Aorta (tissue), 5 donors: Measurements from ENCODE around the gene THTPA. TPM values are rescaled to one million over a fixed set of nuclear protein-coding genes. Genes with fewer than 3 reads are reported as not detected.
"Not testable (repeated sequence)": the region's sequence is repeated elsewhere in the genome, so short reads cannot be mapped to it uniquely, and the experiment has no call there.

Source experiments
- ATAC-seq: fragments of 200-7000 bp; cut with Tn5 transposase; one replicate; pipeline ENCODE4 v1.9.1; 2022; ENCODE audit warnings: moderate library complexity; ENCODE audit not compliant: low FRiP score
- DNase-seq, 2 donors: peaks; one replicate each; pipeline ENCODE4 v3.0.0-alpha.2; 2020
- H3K27ac ChIP-seq, 2 donors: one replicate each; pipeline ENCODE4 v1.5.1; 2013; ENCODE audit warnings: low read length in 2 of 2, mild to moderate bottlenecking in 2 of 2, moderate library complexity in 2 of 2, control low read depth in 1 of 2, inconsistent platforms in 1 of 2, low read depth in 1 of 2
- H3K27me3 ChIP-seq, 2 donors: one replicate each; pipeline ENCODE4 v1.6.1; 2013; ENCODE audit warnings: control low read depth in 1 of 2, low read length in 1 of 2, mild to moderate bottlenecking in 1 of 2, moderate library complexity in 1 of 2; ENCODE audit not compliant: insufficient read depth in 2 of 2, control insufficient read depth in 1 of 2
- H3K36me3 ChIP-seq, 2 donors: one replicate each; pipeline ENCODE4 v1.6.1; 2013; ENCODE audit warnings: control low read depth in 1 of 2, low read length in 1 of 2, mild to moderate bottlenecking in 1 of 2; ENCODE audit not compliant: insufficient read depth in 2 of 2, control insufficient read depth in 1 of 2
- H3K4me1 ChIP-seq, 2 donors: one replicate each; pipeline ENCODE4 v1.6.1; 2013; ENCODE audit warnings: low read length in 2 of 2, control low read depth in 1 of 2, mild to moderate bottlenecking in 1 of 2, moderate library complexity in 1 of 2; ENCODE audit not compliant: insufficient read depth in 2 of 2, control insufficient read depth in 1 of 2
- H3K4me3 ChIP-seq, 2 donors: one replicate each; pipeline ENCODE4 v1.5.1; 2013; ENCODE audit warnings: low read length in 2 of 2, control low read depth in 1 of 2, mild to moderate bottlenecking in 1 of 2
- H3K9me3 ChIP-seq: one replicate; pipeline ENCODE4 v1.6.1; 2013; ENCODE audit warnings: mild to moderate bottlenecking, low read length; ENCODE audit not compliant: control insufficient read depth
- WGBS, 2 donors: extraction: QIAGEN DNeasy Blood & Tissue Kit; methylation state at CpG; one replicate each; pipeline ENCODE4 v1.1.7; 2013; 5-methylcytosine and 5-hydroxymethylcytosine counted together
- intact Hi-C, 2 donors: fragments of 100-400 bp; cut with DNase I; formaldehyde crosslinking; loops; one replicate each; pipeline versions ENCODE4 v1.14.2 to v1.15.0; 2022
- polyA plus RNA-seq, 2 donors: library from polyadenylated mRNA; stranded (reverse); fragments of 200-250 nt; gene quantifications; one replicate each; pipeline ENCODE4 v1.2.3, GENCODE V29; 2013
- total RNA-seq, 2 donors: library from RNA; stranded (reverse); fragmentation: NEBNext Ultra II Directional; extraction: Animal tissue kit (Norgen Biotek cat#: 25700); gene quantifications; one replicate each; pipeline ENCODE4 v1.2.1, GENCODE V29; 2021
- donor health status: healthy with polysubstance abuse.
- donor health status: Bipolar disorder and iron deficiency.
- donor health status: DM: no; HTN: no; CAD: no.
- donor health status: DM: no; HTN: no; CAD: no.
- donor health status: DM: yes; HTN: yes; CAD: no.

The THTPA gene
- total and polyA plus RNA-seq, 4 donors, result 13.0 to 24.0 (median 13.8) TPM

DNA sequence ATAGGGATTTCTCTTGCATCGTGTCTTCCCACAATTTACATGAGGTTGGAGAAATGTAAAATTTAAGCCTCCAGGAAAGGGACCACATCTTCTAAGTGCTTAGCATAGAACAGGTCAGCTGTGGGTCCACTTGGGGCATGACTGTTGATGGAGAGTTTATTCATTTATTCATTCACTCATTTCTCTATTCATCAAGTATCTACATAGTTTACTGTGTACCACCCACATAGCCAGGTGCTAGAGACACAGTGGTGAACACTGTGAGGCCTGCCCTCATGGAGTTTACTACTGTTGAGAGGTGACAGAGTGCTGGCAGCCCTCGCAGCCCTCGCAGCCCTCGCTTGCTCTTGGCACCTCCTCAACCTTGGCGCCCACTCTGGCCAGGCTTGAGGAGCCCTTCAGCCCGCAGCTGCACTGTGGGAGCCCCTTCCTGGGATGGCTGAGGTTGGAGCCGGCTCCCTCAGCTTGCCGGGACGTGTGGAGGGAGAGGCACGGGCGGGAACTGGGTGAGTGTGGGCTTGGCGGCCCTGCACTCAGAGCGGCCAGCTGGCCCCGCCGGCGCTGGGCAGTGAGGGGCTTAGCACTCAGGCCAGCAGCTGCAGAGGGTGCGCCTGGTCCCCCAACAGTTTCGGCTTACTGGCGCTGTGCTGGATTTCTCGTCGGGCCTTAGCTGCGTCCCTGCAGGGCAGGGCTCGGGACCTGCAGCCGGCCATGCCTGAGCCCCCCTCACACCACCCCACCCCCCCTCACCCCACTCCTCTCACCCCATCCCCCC is 24.3 kb downstream of the THTPA start:
- Histone ChIP-seq H3K4me3 (no peak overlapping the region), H3K27ac (no peak overlapping the region), H3K36me3 (no peaks in the 10 kb centered on the region), H3K4me1 (no peaks in the 10 kb centered on the region), H3K9me3 (no peaks in the 10 kb centered on the region), H3K27me3 (no peaks in the 10 kb centered on the region)
- 89% methylated on average over 23 to 24 of the region's 24 CpGs for WGBS, 2 donors
- ATAC-seq (no peak), DNase-seq (peak in 1 of 2 donors; percentile 66)
- intact Hi-C loops, result no loop called here

- Histone ChIP-seq H3K4me3 (no peak overlapping the region), H3K9me3 (no peaks in the 10 kb centered on the region), H3K36me3 (no peaks in the 10 kb centered on the region), H3K4me1 (no peaks in the 10 kb centered on the region), H3K27me3 (no peaks in the 10 kb centered on the region), H3K27ac (no peak overlapping the region)
- intact Hi-C loops, result no loop called here
- 85 to 96% methylated on average over 6 to 8 of the region's 8 CpGs for WGBS, 2 donors
- DNase-seq (no peak), ATAC-seq (no peak)
Measured at GRCh38 chr14:23580948-23581281, 24.8 kb downstream of the THTPA start.

DNA sequence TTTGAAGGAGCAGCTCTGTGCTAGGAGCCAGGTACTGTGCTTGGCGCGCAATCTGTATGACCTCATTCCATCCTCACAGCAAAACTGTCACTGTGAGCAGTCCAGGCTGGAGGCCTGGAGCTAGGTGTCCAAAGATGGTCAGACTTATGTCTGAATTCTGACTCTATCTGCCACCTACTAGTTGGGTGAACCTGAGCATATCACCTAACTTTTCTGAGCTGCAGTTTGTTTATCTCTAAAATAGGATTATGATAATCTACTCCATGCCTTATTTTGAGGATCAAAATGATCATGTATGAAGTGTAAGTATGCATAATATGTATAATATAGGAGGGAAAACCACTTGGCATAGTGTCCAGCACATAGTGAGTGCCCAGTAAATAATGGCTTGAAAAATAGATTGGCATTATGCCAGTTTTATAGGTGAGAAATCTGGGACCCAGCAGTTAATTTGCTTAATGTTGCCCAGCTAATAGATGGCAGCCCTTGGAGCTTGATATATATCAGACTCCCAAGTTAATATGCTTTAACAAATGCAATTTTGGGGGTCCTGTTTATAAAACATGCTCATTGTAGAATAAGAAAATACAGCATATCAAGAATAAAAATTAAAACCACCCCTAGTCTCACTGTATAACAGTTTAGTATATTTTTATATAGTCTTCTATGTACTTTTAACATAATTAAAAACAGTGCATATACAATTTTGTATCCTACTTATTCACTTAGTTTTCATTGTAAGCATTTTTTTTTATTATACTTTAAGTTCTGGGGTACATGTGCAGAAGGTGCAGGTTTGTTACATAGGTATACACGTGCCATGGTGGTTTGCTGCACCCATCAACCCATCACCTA is 27.1 kb downstream of the THTPA start:
- H3K4me3 ChIP-seq, result no peak overlapping the region
- H3K4me1 ChIP-seq, result no peaks in the 10 kb centered on the region
- no peaks in the 10 kb centered on the region for H3K27me3 ChIP-seq
- ATAC-seq (no peak), DNase-seq (no peak)
- no peaks in the 10 kb centered on the region for H3K9me3 ChIP-seq
- no peaks in the 10 kb centered on the region for H3K36me3 ChIP-seq
- no peak overlapping the region for H3K27ac ChIP-seq
- WGBS, 2 donors, result 75 to 88% methylated on average over 3 of the region's 3 CpGs
- intact Hi-C loops, result no loop called here

DNA sequence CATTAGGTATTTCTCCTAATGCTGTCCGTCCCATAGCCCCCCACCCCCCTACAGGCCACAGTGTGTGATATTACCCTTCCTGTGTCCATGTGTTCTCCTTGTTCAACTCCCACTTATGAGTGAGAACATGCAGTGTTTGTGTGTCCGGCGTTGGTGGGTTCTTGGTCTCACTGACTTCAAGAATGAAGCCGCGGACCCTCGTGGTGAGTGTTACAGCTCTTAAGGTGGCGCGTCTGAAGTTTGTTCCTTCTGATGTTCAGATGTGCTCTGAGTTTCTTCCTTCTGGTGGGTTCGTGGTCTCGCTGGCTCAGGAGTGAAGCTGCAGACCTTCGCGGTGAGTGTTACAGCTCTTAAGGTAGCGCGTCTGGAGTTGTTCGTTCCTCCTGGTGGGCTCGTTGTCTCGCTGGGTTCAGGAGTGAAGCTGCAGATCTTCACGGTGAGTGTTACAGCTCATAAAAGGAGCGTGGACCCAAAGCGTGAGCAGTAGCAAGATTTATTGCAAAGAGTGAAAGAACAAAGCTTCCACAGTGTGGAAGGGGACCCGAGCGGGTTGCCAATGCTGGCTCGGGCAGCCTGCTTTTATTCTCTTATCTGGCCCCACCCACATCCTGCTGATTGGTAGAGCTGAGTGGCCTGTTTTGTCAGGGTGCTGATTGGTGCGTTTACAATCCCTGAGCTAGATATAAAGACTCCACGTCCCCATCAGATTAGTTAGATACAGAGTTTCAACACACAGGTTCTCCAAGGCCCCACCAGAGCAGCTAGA is 27.9 kb downstream of the THTPA start:
- intact Hi-C loops, result not testable (repeated sequence)

DNA sequence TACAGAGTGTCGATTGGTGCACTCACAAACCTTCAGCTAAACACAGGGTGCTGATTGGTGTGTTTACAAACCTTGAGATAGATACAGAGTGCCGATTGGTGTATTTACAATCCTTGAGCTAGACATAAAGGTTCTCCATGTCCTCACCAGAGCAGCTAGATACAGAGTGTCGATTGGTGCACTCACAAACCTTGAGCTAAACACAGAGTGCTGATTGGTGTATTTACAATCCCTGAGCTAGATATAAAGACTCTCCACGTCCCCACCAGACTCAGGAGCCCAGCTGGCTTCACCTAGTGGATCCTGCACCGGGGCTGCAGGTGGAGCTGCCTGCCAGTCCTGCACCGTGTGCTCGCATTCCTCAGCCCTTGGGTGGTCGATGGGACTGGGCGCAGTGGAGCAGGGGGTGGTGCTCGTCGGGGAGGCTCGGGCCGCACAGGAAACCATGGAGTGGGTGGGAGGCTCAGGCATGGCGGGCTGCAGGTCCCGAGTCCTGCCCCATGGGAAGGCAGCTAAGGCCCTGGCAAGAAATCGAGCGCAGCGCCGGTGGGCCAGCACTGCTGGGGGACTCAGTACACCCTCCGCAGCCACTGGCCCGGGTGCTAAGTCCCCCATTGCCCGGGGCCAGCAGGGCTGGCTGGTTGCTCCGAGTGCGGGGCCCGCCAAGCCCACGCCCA is 28.6 kb downstream of the THTPA start:
- H3K4me1 ChIP-seq, H3K4me3 ChIP-seq, H3K36me3 ChIP-seq, DNase-seq, H3K27me3 ChIP-seq, intact Hi-C loops, H3K27ac ChIP-seq, ATAC-seq, H3K9me3 ChIP-seq: not testable (repeated sequence)
- 85 to 91% methylated on average over 22 to 25 of the region's 26 CpGs for WGBS, 2 donors

More for the DNA sequence above, 27.9 kb downstream of the THTPA start:
- ATAC-seq, H3K27ac ChIP-seq, DNase-seq, H3K4me3 ChIP-seq, H3K27me3 ChIP-seq, H3K9me3 ChIP-seq, H3K4me1 ChIP-seq, H3K36me3 ChIP-seq: not testable (repeated sequence)
- 79 to 81% methylated on average over 23 to 25 of the region's 25 CpGs for WGBS, 2 donors

- no peak overlapping the region for H3K27ac ChIP-seq
- peak; percentile 74 for ATAC-seq
- intact Hi-C loops, result no loop called here
- H3K36me3 ChIP-seq, result no peaks in the 10 kb centered on the region
- no peaks in the 10 kb centered on the region for H3K9me3 ChIP-seq
- H3K4me1 ChIP-seq, result peaks cover 0 to 2% of the 10 kb centered on the region in 2 donors
- H3K4me3 ChIP-seq, result no peak overlapping the region
- 18 to 23% methylated on average over 5 of the region's 5 CpGs for WGBS, 2 donors
- peak; percentile 90 to 92 for DNase-seq
- peaks cover 0 to 2% of the 10 kb centered on the region in 2 donors for H3K27me3 ChIP-seq
Measured at GRCh38 chr14:23588884-23589598, 33.0 kb downstream of the THTPA start.

DNA sequence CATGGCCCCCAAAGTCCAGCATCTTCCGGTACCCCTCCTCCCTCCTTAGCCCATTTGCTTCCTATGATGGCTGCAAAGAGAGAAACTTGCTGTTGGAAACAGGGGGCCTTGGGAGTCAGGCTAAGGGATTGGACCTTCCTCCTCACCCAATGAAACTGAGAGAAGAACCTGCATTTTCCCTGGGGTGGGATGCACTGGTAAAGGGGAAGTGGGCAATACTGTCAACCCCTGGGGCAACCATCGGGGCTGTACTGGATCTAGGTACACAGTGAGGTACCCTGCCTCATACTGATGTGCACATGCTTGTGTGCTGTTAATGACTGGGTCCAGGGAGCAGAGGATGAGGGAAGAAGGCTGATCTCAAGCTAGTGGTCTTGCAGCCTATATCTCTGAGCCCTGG is 33.5 kb downstream of the THTPA start:
- Histone ChIP-seq H3K27me3 (peaks cover 0 to 2% of the 10 kb centered on the region in 2 donors), H3K4me3 (no peak overlapping the region), H3K27ac (no peak overlapping the region), H3K9me3 (no peaks in the 10 kb centered on the region), H3K4me1 (peaks cover 0 to 2% of the 10 kb centered on the region in 2 donors), H3K36me3 (no peaks in the 10 kb centered on the region)
- ATAC-seq (no peak), DNase-seq (no peak)
- intact Hi-C loops, result no loop called here
- WGBS, 2 donors, result 94 to 96% methylated on average over 2 of the region's 2 CpGs

GRCh38 chr14:23590198-23590597 is 34.1 kb downstream of the THTPA start:
- H3K27ac ChIP-seq, result no peak overlapping the region
- DNase-seq, result no peak
- ATAC-seq, result no peak
- no peak overlapping the region for H3K4me3 ChIP-seq
- 91% methylated on average over 4 of the region's 4 CpGs for WGBS, 2 donors
- H3K36me3 ChIP-seq, result no peaks in the 10 kb centered on the region
- H3K9me3 ChIP-seq, result no peaks in the 10 kb centered on the region
- peaks cover 0 to 2% of the 10 kb centered on the region in 2 donors for H3K4me1 ChIP-seq
- H3K27me3 ChIP-seq, result peaks cover 0 to 2% of the 10 kb centered on the region in 2 donors
- intact Hi-C loops, result no loop called here
